Astrocyte (in vitro differentiated cells and primary cell): Measurements from ENCODE around the gene PPP6R1. TPM values are rescaled to one million over a fixed set of nuclear protein-coding genes. Genes with fewer than 3 reads are reported as not detected.

Experiments used
- DNase-seq: peaks from one replicate; pipeline ENCODE4 v3.0.0-alpha.2; 2010; ENCODE audit warnings: low read depth
- FAIRE-seq: peaks from 2 replicates; lab custom pipeline; 2011; peaks lifted over from hg19 to GRCh38; lab: Jason Lieb, UNC
- H2AFZ ChIP-seq: 2 replicates; pipeline ENCODE4 v1.6.0; 2012; ENCODE audit warnings: low read depth, low read length, inconsistent platforms
- H3K27ac ChIP-seq: 2 replicates; pipeline ENCODE4 v1.5.1; 2011; ENCODE audit warnings: low read depth, low read length, inconsistent platforms
- H3K27me3 ChIP-seq: 2 replicates; pipeline ENCODE4 v1.6.0; 2011; ENCODE audit warnings: low read length, inconsistent platforms; ENCODE audit not compliant: insufficient read depth
- H3K36me3 ChIP-seq: 2 replicates; pipeline ENCODE4 v1.5.1; 2011; ENCODE audit warnings: low read length, inconsistent platforms; ENCODE audit not compliant: insufficient read depth
- H3K4me1 ChIP-seq: 2 replicates; pipeline ENCODE4 v1.5.1; 2011; ENCODE audit warnings: low read length, inconsistent platforms; ENCODE audit not compliant: insufficient read depth
- H3K4me2 ChIP-seq: 2 replicates; pipeline ENCODE4 v1.6.0; 2012; ENCODE audit warnings: low read length, inconsistent platforms
- H3K4me3 ChIP-seq: 2 replicates; pipeline ENCODE4 v1.5.1; 2011; ENCODE audit warnings: low read depth, mild to moderate bottlenecking, low read length, inconsistent platforms; ENCODE audit not compliant: insufficient read depth
- H3K79me2 ChIP-seq: 2 replicates; pipeline ENCODE4 v1.6.0; 2012; ENCODE audit warnings: mild to moderate bottlenecking, low read length, inconsistent platforms; ENCODE audit not compliant: insufficient read depth
- H3K9ac ChIP-seq: 2 replicates; pipeline ENCODE4 v1.6.0; 2012; ENCODE audit warnings: mild to moderate bottlenecking, low read length, inconsistent platforms
- H3K9me3 ChIP-seq: 2 replicates; pipeline ENCODE4 v1.5.1; 2012; ENCODE audit warnings: low read depth, mild to moderate bottlenecking, low read length, inconsistent platforms; ENCODE audit not compliant: insufficient read depth
- H4K20me1 ChIP-seq: 2 replicates; pipeline ENCODE4 v1.6.0; 2012; ENCODE audit warnings: low read length, inconsistent platforms; ENCODE audit not compliant: insufficient read depth
- H3K27ac Mint-ChIP-seq: one replicate; pipeline ENCODE4 v1.8.0; 2021; ENCODE audit warnings: mild to moderate bottlenecking, mixed read lengths; ENCODE audit not compliant: unreplicated experiment
- H3K27me3 Mint-ChIP-seq: one replicate; pipeline ENCODE4 v1.8.0; 2021; ENCODE audit warnings: low read depth, mixed read lengths; ENCODE audit not compliant: unreplicated experiment
- H3K36me3 Mint-ChIP-seq: one replicate; pipeline ENCODE4 v1.8.0; 2021; ENCODE audit warnings: low read depth, mixed read lengths; ENCODE audit not compliant: unreplicated experiment
- H3K4me1 Mint-ChIP-seq: one replicate; pipeline ENCODE4 v1.8.0; 2021; ENCODE audit warnings: low read depth, mixed read lengths; ENCODE audit not compliant: unreplicated experiment
- H3K4me3 Mint-ChIP-seq: one replicate; pipeline ENCODE4 v1.8.0; 2021; ENCODE audit warnings: mild to moderate bottlenecking, moderate library complexity, mixed read lengths; ENCODE audit not compliant: unreplicated experiment
- H3K9me3 Mint-ChIP-seq: one replicate; pipeline ENCODE4 v1.8.0; 2021; ENCODE audit warnings: mild to moderate bottlenecking, mixed read lengths; ENCODE audit not compliant: unreplicated experiment
- EZH2 ChIP-seq: IDR thresholded peaks from 2 replicates; pipeline ENCODE4 v1.6.1; 2012; ENCODE audit warnings: mild to moderate bottlenecking, low read length, inconsistent platforms; ENCODE audit not compliant: insufficient read depth
- total RNA-seq: library from RNA; stranded (reverse); gene quantifications from 2 replicates; pipeline ENCODE4 v1.2.1, GENCODE V29; 2021
- TF ChIP-seq, protein P1 (sequence below): IDR thresholded peaks from 2 replicates; pipeline ENCODE4 v1.5.1; 2011; ENCODE audit warnings: low read depth, mild to moderate bottlenecking, inconsistent platforms, low read length, moderate library complexity; ENCODE audit not compliant: insufficient read depth

PPP6R1 gene
- total RNA-seq, 1 donor from 2014 or later = 75.2 TPM

DNA sequence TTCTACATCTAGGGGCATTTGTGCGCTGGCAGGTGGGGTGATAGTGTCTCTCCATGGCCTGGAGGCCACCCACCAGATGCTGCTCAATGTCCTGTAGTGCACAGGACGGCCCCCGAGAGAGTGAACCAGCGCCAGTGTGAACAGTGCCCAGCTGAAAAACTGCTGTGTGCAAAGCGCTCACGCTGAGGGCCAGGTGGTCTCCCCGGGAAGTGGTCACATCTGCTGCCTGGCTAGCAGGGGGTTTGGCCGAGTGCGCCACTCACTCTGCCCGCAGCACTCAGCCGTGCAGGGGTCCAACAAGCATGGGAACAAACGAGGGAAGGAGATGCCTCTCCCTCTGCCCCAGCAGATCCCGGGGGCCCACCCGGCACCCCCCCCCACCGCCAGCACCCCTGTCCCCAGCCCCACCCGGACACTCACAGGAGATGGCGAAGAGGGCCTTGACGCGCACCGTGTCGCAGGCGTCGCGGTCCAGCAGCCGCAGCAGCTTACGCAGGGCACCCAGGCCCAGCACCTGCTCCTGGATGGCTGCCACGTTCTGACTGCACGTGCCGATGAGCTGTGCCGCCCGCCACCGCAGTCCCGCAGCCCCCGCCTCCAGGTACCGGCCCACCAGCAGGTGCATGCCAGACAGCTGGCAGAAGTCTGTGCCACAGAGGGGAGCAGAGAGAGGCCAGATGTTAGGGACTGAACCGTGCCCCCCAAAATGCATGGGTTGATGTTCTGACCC is 15.3 kb upstream of the PPP6R1 start:
- no peaks in the 10 kb centered on the region for H3K27me3 ChIP-seq
- H2AFZ ChIP-seq = no peak overlapping the region
- H3K4me1 ChIP-seq = peaks cover 2% of the 10 kb centered on the region
- Mint-ChIP-seq H3K27ac (no peak overlapping the region), H3K36me3 (peaks cover 18% of the 10 kb centered on the region), H3K4me3 (no peak overlapping the region), H3K27me3 (no peaks in the 10 kb centered on the region), H3K4me1 (no peaks in the 10 kb centered on the region), H3K9me3 (no peaks in the 10 kb centered on the region)
- no peak overlapping the region for H3K4me3 ChIP-seq
- H3K79me2 ChIP-seq = no peaks in the 10 kb centered on the region
- DNase-seq (no peak), FAIRE-seq (no peak)
- H3K9me3 ChIP-seq = no peaks in the 10 kb centered on the region
- TF ChIP-seq, protein P1, sequence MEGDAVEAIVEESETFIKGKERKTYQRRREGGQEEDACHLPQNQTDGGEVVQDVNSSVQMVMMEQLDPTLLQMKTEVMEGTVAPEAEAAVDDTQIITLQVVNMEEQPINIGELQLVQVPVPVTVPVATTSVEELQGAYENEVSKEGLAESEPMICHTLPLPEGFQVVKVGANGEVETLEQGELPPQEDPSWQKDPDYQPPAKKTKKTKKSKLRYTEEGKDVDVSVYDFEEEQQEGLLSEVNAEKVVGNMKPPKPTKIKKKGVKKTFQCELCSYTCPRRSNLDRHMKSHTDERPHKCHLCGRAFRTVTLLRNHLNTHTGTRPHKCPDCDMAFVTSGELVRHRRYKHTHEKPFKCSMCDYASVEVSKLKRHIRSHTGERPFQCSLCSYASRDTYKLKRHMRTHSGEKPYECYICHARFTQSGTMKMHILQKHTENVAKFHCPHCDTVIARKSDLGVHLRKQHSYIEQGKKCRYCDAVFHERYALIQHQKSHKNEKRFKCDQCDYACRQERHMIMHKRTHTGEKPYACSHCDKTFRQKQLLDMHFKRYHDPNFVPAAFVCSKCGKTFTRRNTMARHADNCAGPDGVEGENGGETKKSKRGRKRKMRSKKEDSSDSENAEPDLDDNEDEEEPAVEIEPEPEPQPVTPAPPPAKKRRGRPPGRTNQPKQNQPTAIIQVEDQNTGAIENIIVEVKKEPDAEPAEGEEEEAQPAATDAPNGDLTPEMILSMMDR = no peak
- no peak for TF ChIP-seq EZH2
- H3K9ac ChIP-seq = no peak overlapping the region
- no peak overlapping the region for H3K4me2 ChIP-seq
- no peak overlapping the region for H3K27ac ChIP-seq
- H4K20me1 ChIP-seq = no peaks in the 10 kb centered on the region
- no peaks in the 10 kb centered on the region for H3K36me3 ChIP-seq

- no peaks in the 10 kb centered on the region for H3K79me2 ChIP-seq
- H3K4me1 ChIP-seq = no peaks in the 10 kb centered on the region
- Mint-ChIP-seq H3K9me3 (no peaks in the 10 kb centered on the region), H3K27ac (no peak overlapping the region), H3K27me3 (no peaks in the 10 kb centered on the region), H3K36me3 (peaks cover 18% of the 10 kb centered on the region), H3K4me1 (no peaks in the 10 kb centered on the region), H3K4me3 (no peak overlapping the region)
- no peak overlapping the region for H2AFZ ChIP-seq
- no peaks in the 10 kb centered on the region for H3K9me3 ChIP-seq
- no peaks in the 10 kb centered on the region for H3K36me3 ChIP-seq
- H3K27ac ChIP-seq = no peak overlapping the region
- no peak overlapping the region for H3K9ac ChIP-seq
- no peak for DNase-seq
- FAIRE-seq = no peak
- H3K27me3 ChIP-seq = no peaks in the 10 kb centered on the region
- H4K20me1 ChIP-seq = no peaks in the 10 kb centered on the region
- H3K4me2 ChIP-seq = no peak overlapping the region
- no peak for TF ChIP-seq EZH2
- TF ChIP-seq, protein P1 = no peak
- no peak overlapping the region for H3K4me3 ChIP-seq
These were observed 13.3 kb upstream of the PPP6R1 start for GRCh38 chr19:55272142-55272541.
